Uterus (tissue), 2 donors: ENCODE measurements around the gene CPLANE2.

Experiments
- POLR2A ChIP-seq, 2 donors: fragments of 450-650 bp; IDR thresholded peaks; one replicate each; pipeline ENCODE4 v1.6.1; 2016; ENCODE audit warnings: antibody characterized with exemption in 2 of 2, mild to moderate bottlenecking in 1 of 2, moderate library complexity in 1 of 2
- TF ChIP-seq, protein P1 (sequence below), 4 experiments: fragments of 200-600 bp in 2 of 4; fragments of 450-650 bp in 2 of 4; sonication (generic) in 2 of 4; IDR thresholded peaks; one replicate each; pipeline ENCODE4 v1.5.1; 2016 to 2019; ENCODE audit warnings: antibody characterized with exemption in 4 of 4, mild to moderate bottlenecking in 2 of 4, moderate library complexity in 1 of 4

DNA sequence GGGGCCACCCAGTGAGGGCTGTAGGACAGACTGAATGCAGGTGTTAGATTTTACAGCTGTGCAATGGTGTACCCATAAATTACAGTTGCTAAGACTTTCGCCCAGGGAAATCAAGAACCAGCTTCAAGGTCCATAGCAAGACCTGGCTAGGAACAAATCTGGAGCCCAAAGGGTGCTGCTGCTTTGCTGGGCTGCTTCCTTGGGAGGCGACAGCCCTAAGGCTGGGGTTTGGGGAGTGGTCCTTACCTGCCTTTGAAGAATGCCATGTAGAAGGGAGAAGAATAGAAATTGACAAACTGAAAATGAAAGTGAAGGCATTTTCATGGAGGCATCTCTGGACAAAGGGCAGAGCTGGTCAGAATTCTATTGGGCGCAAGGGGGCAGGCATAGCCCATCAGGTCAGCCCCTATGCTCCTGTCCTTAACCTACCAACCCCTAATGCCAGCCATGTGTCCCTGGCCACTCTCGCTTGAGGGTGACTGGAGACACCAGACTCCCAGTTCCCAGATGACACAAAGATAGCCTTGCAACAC lies 16.9 kb downstream of the CPLANE2 start:
- TF ChIP-seq POLR2A (IDR thresholded peaks at IDR 0.05), result no peak
- TF ChIP-seq, protein P1, sequence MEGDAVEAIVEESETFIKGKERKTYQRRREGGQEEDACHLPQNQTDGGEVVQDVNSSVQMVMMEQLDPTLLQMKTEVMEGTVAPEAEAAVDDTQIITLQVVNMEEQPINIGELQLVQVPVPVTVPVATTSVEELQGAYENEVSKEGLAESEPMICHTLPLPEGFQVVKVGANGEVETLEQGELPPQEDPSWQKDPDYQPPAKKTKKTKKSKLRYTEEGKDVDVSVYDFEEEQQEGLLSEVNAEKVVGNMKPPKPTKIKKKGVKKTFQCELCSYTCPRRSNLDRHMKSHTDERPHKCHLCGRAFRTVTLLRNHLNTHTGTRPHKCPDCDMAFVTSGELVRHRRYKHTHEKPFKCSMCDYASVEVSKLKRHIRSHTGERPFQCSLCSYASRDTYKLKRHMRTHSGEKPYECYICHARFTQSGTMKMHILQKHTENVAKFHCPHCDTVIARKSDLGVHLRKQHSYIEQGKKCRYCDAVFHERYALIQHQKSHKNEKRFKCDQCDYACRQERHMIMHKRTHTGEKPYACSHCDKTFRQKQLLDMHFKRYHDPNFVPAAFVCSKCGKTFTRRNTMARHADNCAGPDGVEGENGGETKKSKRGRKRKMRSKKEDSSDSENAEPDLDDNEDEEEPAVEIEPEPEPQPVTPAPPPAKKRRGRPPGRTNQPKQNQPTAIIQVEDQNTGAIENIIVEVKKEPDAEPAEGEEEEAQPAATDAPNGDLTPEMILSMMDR (IDR thresholded peaks at IDR 0.05), result no peak
